Putamen (tissue), 1 donor: ENCODE data around the gene TMED4.

Experiments
- DNase-seq: peaks from one replicate; pipeline ENCODE4 v3.0.0-alpha.2; 2016; ENCODE audit warnings: low spot score

TMED4 gene

GRCh38 chr7:44581879-44582603, at the start of gene TMED4:
Gene TMED4, minus strand, starts transcription at chr7:44582231. Its CDS starts 25 bp downstream, at chr7:44582206.
- DNase-seq: peak; percentile 98

DNA sequence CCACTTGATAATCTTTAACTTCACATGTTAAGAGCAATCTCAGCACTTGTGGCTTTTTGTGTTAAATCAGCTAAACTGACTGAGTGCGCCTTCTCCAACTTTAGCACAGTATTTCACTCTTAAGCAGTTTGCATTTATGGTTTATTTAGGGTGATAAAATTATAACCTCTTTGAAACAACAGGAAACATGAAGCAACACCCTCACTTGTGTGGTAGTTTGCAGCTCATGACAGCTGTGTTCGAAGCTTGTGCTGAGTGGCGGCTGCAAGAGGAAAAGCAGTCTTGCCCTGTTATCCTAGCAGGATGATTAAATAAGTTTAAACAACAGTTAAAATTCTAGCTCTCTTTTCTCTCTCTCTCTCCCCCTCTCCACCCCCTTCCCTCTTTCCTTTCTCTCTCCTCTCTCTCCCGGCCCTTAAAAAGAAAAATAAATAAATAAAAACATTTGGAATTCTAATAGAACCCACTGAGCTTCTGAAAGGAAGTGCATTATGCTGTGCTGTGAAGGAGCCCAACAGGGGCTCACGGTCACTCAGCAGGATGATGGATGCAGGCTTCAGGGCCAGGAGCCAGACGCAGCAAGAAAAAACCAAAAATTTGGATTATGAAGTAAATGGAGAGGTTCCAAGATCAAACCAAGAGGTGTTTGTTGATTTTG, 49.6 kb upstream of the TMED4 start:
- DNase-seq: no peak

- DNase-seq: no peak
Measured at GRCh38 chr7:44630792-44631457, 48.9 kb upstream of the TMED4 start.

DNA sequence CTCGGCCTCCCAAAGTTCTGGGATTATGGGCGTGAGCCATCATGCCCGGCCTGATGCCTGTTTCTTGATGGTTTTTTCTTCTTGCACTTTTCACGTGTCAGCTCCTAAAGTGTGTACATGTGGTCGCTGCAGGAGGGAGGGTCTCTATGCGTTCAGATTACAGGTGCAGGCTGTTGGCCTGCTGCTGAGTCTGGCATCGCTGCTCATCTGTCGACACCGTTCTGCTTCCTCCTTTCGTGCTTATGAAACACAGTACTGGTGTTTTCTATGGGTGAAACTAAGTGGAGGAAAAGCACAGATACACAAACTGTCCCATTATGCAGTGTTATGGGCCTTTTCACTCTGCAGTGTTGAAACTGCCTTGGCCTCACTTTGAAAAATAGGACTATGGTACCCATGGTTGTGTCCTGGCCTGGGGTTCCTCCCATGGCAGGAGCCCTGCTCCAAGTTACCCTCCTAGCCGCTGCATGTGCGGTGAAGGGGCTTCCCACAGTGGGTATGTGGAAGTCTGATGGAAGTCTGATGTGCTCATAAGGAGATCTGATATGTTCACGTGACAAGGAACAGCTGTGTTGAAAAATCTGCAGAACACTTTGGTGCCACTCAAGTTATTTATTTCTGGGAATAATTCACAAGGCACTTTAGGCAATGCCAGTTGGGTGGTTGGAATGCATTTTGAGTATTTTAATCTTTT, 47.9 kb upstream of the TMED4 start:
- no peak for DNase-seq

DNA sequence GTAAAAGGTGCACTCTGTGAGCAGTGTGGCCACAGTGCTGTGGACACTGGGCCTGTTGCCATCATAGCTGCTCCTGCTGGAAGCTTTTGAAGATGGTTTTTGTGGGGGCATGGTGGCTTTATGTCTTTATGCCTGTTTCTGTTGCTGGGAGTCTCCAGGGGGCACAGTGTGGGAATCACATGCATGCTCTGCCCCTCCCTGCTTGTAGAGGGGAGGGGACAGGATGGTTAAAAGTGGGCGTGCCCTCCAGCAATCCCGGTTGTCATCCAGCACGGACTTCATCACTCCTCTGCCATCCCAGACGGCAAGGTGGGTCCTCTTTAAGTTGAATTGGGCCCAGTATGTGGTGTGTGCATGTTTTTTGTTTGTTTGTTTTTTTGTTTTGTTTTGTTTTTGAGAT, 44.6 kb upstream of the TMED4 start:
- DNase-seq: no peak

- no peak for DNase-seq
Measured at GRCh38 chr7:44625526-44626471, 43.8 kb upstream of the TMED4 start.

DNA sequence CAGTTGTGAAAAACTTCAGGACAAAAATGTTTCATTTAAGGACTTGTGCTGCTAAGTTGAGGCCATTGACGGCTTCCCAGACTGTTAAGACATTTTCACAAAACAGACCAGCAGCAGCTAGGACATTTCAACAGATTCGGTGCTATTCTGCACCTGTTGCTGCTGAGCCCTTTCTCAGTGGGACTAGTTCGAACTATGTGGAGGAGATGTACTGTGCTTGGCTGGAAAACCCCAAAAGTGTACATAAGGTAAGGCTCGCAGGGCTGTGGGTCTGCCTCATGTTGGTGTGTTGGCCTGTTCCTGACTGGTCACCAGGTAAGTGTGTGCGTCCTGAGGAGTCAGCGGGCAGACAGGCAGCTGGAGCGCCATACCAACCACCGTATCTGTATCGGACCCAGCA, 42.3 kb upstream of the TMED4 start:
- no peak for DNase-seq

GRCh38 chr7:44622342-44623151, 40.5 kb upstream of the TMED4 start:
- no peak for DNase-seq

DNA sequence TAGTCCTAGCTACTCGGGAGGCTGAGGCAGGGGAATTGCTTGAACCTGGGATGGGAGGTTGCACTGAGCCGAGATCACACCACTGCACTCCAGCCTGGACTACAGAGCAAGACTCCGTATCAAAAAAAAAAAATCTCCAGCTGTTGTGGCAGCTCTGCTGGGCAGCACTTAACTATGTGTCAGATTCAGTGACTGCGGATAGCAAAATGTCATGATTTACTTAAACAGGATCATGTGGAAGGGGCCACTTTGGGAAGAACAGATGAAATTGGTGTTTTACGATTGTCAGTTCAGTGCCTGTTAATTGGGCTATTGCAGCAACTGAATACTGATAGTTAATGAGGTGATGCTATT, 39.7 kb upstream of the TMED4 start:
- no peak for DNase-seq

DNA sequence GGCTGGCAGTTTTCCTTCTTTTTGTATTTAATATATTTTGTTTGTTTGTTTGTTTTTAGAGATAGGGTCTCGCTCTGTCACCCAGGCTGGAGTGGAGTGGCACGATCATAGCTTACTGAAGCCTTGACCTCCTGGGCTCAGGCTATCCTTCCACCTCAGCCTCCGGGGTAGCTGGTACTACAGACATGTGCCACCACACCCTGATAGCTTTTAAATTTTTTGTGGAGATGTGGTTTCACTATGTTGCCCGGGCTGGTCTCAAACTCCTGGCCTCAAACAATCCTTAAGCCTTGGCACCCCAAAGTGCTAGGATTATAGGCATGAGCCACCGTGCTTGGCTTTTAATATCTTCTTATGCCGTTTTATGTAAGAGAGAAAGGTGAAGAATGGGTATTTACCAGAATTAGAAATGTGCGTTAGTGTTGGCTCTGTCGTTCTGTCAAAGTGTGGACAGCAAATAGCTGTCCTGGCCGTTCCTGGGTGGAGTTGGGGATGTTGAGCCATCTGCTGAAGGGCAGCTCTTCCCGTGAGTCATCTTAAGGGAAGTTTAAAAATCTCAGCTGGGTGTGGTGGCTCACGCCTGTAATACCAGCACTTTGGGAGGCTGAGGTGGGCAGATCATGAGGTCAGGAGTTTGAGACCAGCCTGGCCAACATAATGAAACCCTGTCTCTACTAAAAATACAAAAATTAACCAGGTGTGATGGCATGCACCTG, 39.2 kb upstream of the TMED4 start:
- DNase-seq: no peak

DNA sequence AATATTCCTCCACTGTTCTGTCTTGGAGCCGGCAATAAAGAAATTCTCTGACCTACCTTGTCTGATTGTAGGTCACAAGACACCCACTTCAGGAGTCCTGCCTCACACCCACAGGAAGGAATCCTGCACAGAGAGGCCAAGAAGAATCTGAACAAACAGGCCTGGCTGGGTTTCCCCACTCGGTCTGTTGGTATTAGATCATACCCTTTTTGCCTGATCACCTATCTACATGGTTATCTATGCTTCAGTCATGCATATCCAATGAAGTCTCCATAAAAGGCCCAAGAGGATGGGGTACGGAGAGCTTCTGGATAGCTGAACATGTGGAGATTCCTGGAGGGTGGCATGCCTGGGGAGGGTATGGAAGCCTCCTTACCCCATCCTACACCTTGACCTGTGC, 36.7 kb upstream of the TMED4 start:
- DNase-seq: no peak

- DNase-seq: no peak
Measured at GRCh38 chr7:44618045-44618444, 36.0 kb upstream of the TMED4 start.

- no peak for DNase-seq
Measured at GRCh38 chr7:44617225-44617890, 35.3 kb upstream of the TMED4 start.

DNA sequence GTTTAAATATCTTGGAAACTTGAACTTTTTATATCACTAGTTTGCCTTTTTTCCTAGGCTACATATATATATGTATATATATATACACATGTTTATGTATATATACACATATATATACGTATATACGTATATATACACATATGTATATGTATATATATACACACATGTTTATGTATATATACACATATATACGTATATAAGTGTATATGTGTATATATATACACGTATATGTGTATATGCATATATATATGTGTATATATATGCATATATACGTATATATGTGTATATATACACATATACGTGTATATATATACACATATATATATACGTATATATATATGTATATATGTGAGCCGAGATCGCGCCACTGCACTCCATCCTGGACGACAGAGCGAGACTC, 34.5 kb upstream of the TMED4 start:
- no peak for DNase-seq

GRCh38 chr7:44615793-44616192, 33.8 kb upstream of the TMED4 start:
- no peak for DNase-seq

- no peak for DNase-seq
Measured at GRCh38 chr7:44615149-44615611, 33.1 kb upstream of the TMED4 start.

DNA sequence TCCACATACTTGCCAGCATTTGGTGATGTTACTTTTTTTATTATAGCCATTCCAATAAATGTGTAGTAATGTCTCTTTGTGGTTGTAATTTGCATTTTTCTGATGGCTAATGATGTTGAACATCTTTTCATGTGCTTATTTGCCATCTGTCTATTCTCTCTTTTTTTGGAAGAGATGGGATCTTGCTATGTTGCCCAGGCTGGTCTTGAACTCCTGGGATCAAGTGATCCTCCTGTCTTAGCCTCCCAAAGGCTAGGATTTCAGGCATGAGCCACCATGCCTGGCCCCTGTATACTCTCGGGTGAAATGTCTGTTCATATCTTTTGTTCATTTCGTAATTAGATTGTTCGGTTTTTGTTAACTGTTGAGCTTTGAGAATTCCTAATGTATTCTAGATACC, 27.8 kb upstream of the TMED4 start:
- DNase-seq: no peak

DNA sequence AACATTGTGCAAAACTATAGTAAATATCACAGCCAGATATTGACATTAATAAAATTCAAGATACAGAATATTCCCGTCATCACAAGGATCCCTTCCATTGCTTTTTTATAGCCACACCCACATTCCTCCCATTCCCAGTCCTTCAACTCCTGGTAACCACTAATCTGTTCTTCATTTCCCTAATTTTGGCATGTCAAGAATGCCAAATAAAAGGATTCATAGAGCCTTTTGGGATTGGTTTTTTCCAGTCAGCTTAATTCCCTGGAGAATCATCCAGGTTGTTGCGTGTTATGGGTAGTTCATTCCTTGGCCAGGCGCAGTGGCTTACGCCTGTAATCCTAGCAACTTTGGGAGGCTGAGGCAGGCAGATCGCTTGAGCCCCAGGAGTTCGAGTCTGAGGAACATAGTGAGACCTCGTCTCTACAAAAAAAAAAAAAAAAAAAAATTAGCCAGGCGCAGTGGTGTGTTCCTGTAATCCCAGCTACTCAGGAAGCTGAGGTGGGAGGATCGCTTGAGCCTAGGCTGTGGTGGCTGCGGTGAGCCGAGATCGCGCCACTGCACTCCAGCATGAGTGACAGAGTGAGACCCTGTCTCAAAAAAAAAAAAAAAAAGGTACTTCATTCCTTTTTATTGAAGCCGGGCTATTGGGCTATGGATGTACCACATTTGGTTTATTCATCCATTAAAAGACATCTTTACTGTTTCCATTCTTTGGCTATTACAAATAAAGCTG, 27.1 kb upstream of the TMED4 start:
- DNase-seq: no peak
